Esophagus squamous epithelium (tissue), 5 donors: ENCODE results near the gene MTF1. TPM values are rescaled to one million over a fixed set of nuclear protein-coding genes. Genes with fewer than 3 reads are reported as not detected.

Source experiments
- DNase-seq: peaks from one replicate; lab custom pipeline; 2025; lab: John Stamatoyannopoulos, UW
- H3K27ac ChIP-seq, 4 donors: fragments of 200-600 bp; sonication (generic); one replicate each; pipeline ENCODE4 v1.5.1; 2016 to 2019; ENCODE audit warnings: mild to moderate bottlenecking in 1 of 4
- H3K27me3 ChIP-seq, 4 donors: fragments of 200-600 bp; sonication (generic); 1 replicate in 3 of 4; 2 replicates in 1 of 4; pipeline versions ENCODE4 v1.5.1 to v1.6.0; 2017 to 2021; ENCODE audit warnings: antibody characterized with exemption in 1 of 4
- H3K36me3 ChIP-seq, 3 donors: fragments of 200-600 bp; sonication (generic); one replicate each; pipeline ENCODE4 v1.5.1; 2016 to 2019
- H3K4me1 ChIP-seq, 3 donors: fragments of 200-600 bp; sonication (generic); one replicate each; pipeline ENCODE4 v1.5.1; 2017 to 2019
- H3K4me3 ChIP-seq, 4 donors: fragments of 200-600 bp; sonication (generic); 1 replicate in 3 of 4; 2 replicates in 1 of 4; pipeline ENCODE4 v1.5.1; 2016 to 2019; ENCODE audit warnings: mild to moderate bottlenecking in 2 of 4, moderate library complexity in 1 of 4
- H3K9me3 ChIP-seq, 3 donors: fragments of 200-600 bp; sonication (generic); one replicate each; pipeline ENCODE4 v1.5.1; 2016 to 2019
- POLR2A ChIP-seq, 4 donors: fragments of 450-650 bp; IDR thresholded peaks; one replicate each; pipeline ENCODE4 v1.6.1; 2017; ENCODE audit warnings: antibody characterized with exemption in 4 of 4, mild to moderate bottlenecking in 4 of 4, moderate library complexity in 3 of 4
- WGBS, 2 donors: methylation state at CpG; one replicate each; pipeline ENCODE4 v1.1.5; 2018; 5-methylcytosine and 5-hydroxymethylcytosine counted together
- intact Hi-C: fragments of 100-400 bp; cut with DNase I; formaldehyde crosslinking; loops from one replicate; pipeline ENCODE4 v1.15.0; 2022
- total RNA-seq, 4 donors: library from RNA; depleted of rRNA; stranded (reverse); fragments of >200 nt; gene quantifications; one replicate each; pipeline ENCODE4 v1.1.0, GENCODE V29; 2016
- TF ChIP-seq, protein P1 (sequence below), 6 experiments: fragments of 450-650 bp in 4 of 6; fragments of 200-600 bp in 2 of 6; sonication (generic) in 2 of 6; IDR thresholded peaks; one replicate each; pipeline ENCODE4 v1.5.1; 2016 to 2019; ENCODE audit warnings: antibody characterized with exemption in 6 of 6, mild to moderate bottlenecking in 4 of 6, moderate library complexity in 4 of 6
- donor health status: DM: yes; HTN: yes; CAD: no.

MTF1 gene
- total RNA-seq, 4 donors from 2014 or later, result 6.3 to 13.4 (median 9.9) TPM

DNA sequence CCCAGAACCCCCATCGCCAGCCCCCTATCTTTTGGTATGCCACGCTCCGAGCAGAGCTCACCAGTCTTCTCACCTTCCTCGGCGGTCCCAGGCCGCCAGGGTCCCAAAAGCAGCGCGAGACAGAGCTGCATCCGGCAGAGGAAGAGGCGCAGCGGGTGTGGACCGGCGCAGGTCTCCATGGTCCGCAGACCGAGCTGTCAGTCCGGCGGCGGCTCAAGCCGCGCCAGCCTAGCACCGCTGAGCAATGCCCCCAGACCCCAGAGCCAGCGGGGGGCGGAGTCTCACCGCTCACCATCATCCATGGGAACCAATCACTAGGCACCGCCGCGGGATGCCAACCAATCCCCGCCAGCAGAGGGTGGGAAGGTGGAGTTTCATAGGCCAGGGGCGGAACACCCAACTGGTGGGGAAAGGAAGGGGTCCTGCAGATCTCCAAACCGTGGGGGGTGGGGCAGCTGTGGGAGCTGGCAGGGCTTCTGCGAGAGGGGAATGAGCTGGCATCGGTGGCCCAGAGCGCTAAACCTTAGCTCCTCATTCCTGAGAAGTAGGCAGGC lies 94.4 kb downstream of the MTF1 start, which contains the start of gene EPHA10:
EPHA10 (minus strand) TSS at position 233 of the 554 bp plus-strand sequence; CDS start at position 179, 54 bp downstream.
- Histone ChIP-seq H3K27me3 (peaks cover 0 to 99% (median 22%) of the 10 kb centered on the region in 4 donors), H3K9me3 (no peaks in the 10 kb centered on the region), H3K4me1 (peaks cover 0 to 8% (median 3%) of the 10 kb centered on the region in 3 donors), H3K4me3 (peak within 1 kb of the TSS in 1 of 4 donors; percentile 12), H3K36me3 (no peaks in the 10 kb centered on the region), H3K27ac (no peak within 1 kb of the TSS)
- TF ChIP-seq, protein P1, sequence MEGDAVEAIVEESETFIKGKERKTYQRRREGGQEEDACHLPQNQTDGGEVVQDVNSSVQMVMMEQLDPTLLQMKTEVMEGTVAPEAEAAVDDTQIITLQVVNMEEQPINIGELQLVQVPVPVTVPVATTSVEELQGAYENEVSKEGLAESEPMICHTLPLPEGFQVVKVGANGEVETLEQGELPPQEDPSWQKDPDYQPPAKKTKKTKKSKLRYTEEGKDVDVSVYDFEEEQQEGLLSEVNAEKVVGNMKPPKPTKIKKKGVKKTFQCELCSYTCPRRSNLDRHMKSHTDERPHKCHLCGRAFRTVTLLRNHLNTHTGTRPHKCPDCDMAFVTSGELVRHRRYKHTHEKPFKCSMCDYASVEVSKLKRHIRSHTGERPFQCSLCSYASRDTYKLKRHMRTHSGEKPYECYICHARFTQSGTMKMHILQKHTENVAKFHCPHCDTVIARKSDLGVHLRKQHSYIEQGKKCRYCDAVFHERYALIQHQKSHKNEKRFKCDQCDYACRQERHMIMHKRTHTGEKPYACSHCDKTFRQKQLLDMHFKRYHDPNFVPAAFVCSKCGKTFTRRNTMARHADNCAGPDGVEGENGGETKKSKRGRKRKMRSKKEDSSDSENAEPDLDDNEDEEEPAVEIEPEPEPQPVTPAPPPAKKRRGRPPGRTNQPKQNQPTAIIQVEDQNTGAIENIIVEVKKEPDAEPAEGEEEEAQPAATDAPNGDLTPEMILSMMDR (IDR thresholded peaks at IDR 0.05), result no peak
- TF ChIP-seq POLR2A (IDR thresholded peaks at IDR 0.05), result no peak
- 8 to 9% methylated on average over 3 to 17 of the region's 33 CpGs for WGBS, 2 donors
- intact Hi-C loops, result no loop called here
- no peak for DNase-seq

DNA sequence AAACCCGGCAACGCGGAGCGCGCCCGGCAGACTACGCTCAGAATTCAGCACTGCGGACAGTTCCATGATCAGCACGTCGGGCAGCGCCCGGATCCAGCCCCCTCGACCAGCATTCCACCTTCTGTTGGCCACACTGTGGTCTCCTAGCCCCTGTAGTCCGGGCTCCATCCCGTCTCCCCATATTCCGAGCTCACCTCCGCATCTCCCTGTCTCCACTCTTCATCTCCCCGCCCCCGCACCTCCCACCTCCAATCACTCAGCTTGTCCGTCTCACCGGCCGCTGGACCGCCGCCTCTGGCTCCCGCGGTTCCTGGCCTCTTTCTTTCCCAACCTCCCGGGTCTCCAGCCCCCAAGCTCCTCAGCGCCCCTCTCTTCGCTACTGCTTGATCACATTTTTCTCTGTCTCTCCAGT lies 95.0 kb downstream of the MTF1 start:
- H3K4me3 ChIP-seq, result no peak overlapping the region
- DNase-seq, result no peak
- no peaks in the 10 kb centered on the region for H3K36me3 ChIP-seq
- 12 to 15% methylated on average over 28 to 29 of the region's 29 CpGs for WGBS, 2 donors
- intact Hi-C loops, result no loop called here
- H3K27ac ChIP-seq, result no peak overlapping the region
- H3K4me1 ChIP-seq, result peaks cover 0 to 8% (median 3%) of the 10 kb centered on the region in 3 donors
- H3K9me3 ChIP-seq, result no peaks in the 10 kb centered on the region
- TF ChIP-seq, protein P1 (IDR thresholded peaks at IDR 0.05), result no peak
- no peak for TF ChIP-seq POLR2A (IDR thresholded peaks at IDR 0.05)
- H3K27me3 ChIP-seq, result peaks cover 0 to 99% (median 22%) of the 10 kb centered on the region in 4 donors

DNA sequence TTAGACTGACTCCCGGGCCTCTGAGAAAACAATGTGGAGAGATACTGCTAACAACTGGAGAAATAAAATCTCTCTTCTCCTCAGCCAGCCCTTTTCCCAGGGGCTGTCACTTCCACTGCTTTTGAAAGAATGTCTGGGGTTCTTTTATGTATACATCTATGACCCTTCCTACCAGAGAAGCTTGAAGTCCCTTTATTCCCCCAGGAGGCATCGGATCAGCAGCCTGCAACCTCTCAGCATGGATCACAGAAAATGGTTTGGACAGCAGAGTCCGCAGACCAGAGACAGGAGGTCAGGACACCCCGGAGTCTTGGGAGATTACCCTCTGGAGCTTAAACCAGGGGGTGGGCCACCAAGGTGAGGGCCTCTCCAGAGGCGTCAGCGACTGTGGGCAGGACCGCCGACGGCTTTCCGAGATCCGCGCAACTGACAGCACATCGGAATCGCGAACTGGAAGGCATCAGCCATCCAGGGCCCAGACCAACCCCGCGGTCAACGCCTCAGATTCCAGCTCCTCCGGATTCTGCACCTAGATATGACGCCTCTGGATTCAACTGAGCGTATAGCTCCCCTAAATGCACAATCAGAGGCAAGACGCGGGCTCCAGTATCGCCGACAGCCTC lies 95.5 kb downstream of the MTF1 start:
- WGBS, 2 donors, result 14 to 31% methylated on average over 9 to 20 of the region's 25 CpGs
- Histone ChIP-seq H3K36me3 (no peaks in the 10 kb centered on the region), H3K27me3 (peaks cover 0 to 99% (median 22%) of the 10 kb centered on the region in 4 donors), H3K4me1 (peaks cover 0 to 8% (median 3%) of the 10 kb centered on the region in 3 donors), H3K4me3 (no peak overlapping the region), H3K9me3 (no peaks in the 10 kb centered on the region), H3K27ac (no peak overlapping the region)
- intact Hi-C loops, result no loop called here
- DNase-seq, result no peak
- TF ChIP-seq, protein P1 (IDR thresholded peaks at IDR 0.05), result no peak
- TF ChIP-seq POLR2A (IDR thresholded peaks at IDR 0.05), result no peak

DNA sequence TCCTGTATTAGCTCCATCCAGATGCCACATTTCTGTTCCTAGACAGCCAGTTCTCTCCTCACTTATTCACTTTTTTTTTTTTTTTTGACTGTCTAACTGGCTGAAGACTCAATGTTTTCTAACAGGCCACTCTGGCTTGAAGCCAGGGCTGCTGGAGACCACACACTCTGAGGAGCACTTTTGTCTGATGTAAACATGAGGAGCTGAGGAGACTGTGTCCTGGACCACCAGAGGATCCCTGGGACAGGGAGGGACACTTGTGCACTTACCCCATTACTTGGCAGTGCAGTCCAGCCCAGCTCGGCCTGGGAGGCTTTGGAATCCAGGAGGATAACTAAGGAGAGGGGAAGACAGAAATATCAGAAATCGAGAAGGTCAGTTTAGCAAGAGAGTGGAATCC lies 96.9 kb downstream of the MTF1 start:
- Histone ChIP-seq H3K36me3 (no peaks in the 10 kb centered on the region), H3K4me1 (peaks cover 0 to 8% (median 3%) of the 10 kb centered on the region in 3 donors), H3K27ac (no peak overlapping the region), H3K9me3 (no peaks in the 10 kb centered on the region), H3K4me3 (no peak overlapping the region), H3K27me3 (peaks cover 0 to 100% (median 22%) of the 10 kb centered on the region in 4 donors)
- intact Hi-C loops, result no loop called here
- TF ChIP-seq POLR2A (IDR thresholded peaks at IDR 0.05), result no peak
- TF ChIP-seq, protein P1 (IDR thresholded peaks at IDR 0.05), result no peak
- no peak for DNase-seq
- 43 to 83% methylated on average over 1 to 2 of the region's 2 CpGs for WGBS, 2 donors

DNA sequence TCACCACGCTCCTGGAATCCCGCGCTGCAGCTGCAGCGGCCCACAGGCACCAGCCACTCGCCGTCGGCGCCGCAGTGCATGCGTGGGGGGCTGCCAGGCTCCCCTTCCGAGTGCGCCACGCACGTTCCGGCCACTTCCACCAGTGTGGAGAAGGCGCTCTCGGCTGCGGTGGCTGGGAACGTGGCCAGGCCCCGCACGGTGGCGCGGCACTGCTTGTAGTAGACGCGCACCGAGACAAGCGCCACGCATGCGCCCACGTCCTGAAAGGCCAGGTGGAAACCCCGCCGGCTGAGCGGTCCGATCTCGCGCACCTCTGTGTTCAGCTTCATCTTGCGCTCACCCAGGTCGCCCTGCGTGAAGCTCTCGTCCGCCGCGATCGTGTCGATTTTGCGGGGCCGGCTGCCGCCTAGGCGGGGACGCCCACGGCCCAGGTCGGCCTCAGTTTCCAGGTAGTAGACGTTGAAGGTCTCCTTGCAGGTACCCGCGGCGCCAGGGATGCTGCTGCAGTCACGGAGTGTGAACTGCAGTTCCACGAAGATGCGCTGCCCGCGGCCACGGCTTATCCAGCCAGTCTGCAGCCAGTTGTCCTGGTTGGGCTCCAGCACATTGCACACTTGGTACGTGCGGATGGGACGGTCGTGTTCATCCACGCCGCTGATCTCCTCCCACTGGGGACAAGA lies 97.8 kb downstream of the MTF1 start:
- Histone ChIP-seq H3K4me1 (peaks cover 0 to 8% (median 3%) of the 10 kb centered on the region in 3 donors), H3K27me3 (peaks cover 0 to 100% (median 21%) of the 10 kb centered on the region in 4 donors), H3K36me3 (no peaks in the 10 kb centered on the region), H3K4me3 (no peak overlapping the region), H3K27ac (no peak overlapping the region), H3K9me3 (no peaks in the 10 kb centered on the region)
- intact Hi-C loops, result no loop called here
- DNase-seq, result no peak
- TF ChIP-seq, protein P1 (IDR thresholded peaks at IDR 0.05), result no peak
- TF ChIP-seq POLR2A (IDR thresholded peaks at IDR 0.05), result no peak
- 57 to 69% methylated on average over 21 to 42 of the region's 68 CpGs for WGBS, 2 donors
